D341Med (cell line): ENCODE measurements around the gene STARD3.

Source experiments
- DNase-seq: peaks from one replicate; pipeline ENCODE4 v3.0.0; 2012; ENCODE audit warnings: low spot score

Gene STARD3

GRCh38 chr17:39672522-39673334, 35.8 kb downstream of the STARD3 start:
- no peak for DNase-seq

- DNase-seq, result no peak
These were observed 36.6 kb downstream of the STARD3 start for GRCh38 chr17:39673335-39674081.

DNA sequence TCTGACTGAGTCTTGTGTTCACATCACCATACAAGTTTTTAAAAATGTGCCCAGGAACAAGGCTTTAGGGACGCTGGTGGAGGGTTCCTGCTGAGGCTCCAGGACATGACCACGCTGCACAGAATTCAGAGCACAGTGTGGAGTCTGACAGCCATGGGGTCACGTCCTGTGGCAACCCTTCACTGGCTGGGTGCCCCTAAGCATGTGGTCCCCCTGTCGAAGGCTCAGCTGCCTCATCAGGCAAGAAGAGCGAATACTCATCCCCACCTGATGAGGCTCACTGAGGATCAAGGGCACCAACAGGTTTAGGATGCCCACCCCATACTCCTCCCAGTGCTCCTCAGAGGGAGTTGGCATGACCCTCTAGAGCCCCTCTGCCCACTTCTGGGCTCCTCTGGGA, 37.2 kb downstream of the STARD3 start:
- DNase-seq, result no peak

- DNase-seq, result peak; percentile 95
These were observed 37.9 kb downstream of the STARD3 start for GRCh38 chr17:39674702-39675389.

- DNase-seq, result no peak
These were observed 38.6 kb downstream of the STARD3 start for GRCh38 chr17:39675390-39676082.

DNA sequence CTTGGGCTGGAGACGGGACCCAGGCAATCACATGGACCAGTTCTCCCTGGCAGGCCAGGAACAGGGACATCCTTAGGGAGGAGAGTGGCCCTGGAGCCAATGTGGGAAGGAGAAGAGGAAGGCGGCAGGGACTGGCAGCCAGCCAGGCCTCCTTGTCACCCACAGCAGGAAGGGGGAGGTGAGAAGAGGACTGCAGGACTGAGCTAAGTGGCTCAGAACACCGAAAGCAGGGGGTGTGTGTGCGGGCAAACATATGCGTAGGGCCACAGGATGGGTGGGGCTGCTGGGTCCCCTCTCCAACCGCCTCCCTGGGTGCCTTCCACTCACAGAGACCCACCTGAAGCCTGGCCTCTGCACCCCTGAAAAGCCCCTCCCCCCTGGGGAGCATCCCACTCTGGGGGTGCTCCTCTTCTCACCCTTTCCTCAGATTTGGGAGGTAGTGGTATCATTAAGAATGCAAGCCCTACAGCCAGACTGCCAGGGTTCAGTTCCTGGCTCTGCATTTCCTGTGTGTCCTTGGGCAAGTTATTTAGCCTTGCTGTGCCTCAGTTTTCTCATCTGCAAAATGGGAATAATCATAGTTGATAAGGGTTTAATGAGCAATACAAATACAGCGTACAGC, 39.4 kb downstream of the STARD3 start:
- DNase-seq, result peak; percentile 74

DNA sequence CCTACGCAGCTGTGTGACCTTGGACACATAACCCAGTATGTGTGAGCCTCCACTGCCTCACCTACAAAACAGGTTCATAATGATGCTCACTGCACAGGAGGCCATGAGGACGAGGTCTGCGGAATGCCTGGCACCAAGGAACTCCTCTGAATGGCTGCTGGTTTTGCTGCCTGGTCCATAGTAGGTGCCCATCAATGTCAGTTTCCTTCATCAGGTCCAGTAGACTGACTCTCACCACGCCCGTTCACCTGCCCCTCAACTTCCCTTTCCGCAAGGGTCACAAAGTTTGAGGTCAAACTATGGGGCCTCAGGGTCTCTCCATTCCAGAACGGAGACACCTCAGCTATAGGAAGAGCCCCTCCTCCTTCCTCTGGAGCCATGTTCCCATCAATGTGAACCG, 40.1 kb downstream of the STARD3 start:
- DNase-seq, result no peak

DNA sequence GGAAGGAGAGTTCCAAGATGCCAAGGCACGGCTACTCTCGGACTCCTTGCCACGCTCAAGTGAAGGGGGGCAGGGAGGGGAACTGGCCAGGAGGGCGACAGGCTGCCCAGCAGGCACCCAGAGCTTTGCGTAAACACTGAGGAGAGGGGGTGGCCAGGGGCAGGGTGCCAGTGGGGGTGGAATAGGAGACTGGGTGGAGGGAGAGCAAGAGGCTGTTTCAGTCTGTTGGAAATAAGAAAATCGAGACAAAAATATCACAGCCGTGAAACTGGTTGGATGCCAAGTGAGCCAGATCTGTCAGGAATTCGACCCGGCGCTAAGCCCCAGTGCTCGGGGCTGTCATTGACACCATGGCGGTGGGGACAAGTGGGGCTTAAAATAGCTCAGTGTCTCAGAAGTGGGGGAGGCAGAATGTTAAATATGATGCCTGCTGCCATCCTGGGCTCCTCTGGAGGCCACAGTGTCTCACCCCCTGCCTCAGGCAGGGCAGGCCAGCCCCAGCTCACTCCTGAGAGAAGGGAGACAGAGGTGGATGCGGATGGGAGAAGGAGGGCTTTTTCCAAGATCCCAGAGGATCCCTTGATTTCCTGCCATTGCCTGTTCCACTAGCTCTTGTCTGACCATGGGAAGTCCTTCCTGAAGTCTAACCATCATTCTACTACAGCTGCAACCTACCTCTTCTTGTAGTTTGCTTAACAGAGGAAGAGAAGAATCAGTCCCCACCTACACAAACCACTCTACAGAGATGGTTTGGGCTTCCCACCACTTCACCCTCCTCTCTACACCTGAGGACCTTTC, 40.8 kb downstream of the STARD3 start:
- no peak for DNase-seq

- no peak for DNase-seq
These were observed 41.6 kb downstream of the STARD3 start for GRCh38 chr17:39678340-39679116.

DNA sequence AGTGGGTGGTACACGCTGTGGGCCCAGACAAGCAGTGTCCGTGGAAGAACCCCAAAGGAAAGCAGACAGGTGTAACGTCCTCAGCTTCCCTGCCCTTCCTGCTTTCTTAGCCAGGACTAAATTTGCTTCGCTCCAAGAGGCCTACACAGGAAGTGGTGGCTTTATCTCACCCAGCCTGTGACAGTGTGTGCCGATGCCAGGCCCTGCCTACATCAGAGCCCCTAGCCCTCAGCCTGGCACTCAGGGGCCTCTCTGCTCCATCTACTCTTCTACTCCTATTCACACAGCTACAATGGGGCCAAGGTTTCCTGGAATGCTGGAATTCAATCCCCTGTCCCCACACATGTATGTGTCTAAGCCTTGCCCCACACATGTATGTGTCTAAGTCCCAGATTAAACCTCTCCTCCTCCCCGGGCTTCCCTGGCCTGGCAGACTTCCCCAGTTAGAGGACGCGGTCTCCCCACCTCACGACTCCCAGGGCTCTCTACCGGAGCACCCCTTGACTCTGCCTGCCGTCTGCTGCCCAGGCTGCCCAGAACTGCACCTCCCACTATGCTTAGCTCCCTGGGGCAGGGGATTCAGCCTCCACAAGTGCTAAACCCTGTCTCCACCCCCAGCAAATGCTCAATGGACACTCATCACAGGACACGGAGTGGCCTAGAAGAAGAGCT, 42.7 kb downstream of the STARD3 start:
- DNase-seq, result no peak

DNA sequence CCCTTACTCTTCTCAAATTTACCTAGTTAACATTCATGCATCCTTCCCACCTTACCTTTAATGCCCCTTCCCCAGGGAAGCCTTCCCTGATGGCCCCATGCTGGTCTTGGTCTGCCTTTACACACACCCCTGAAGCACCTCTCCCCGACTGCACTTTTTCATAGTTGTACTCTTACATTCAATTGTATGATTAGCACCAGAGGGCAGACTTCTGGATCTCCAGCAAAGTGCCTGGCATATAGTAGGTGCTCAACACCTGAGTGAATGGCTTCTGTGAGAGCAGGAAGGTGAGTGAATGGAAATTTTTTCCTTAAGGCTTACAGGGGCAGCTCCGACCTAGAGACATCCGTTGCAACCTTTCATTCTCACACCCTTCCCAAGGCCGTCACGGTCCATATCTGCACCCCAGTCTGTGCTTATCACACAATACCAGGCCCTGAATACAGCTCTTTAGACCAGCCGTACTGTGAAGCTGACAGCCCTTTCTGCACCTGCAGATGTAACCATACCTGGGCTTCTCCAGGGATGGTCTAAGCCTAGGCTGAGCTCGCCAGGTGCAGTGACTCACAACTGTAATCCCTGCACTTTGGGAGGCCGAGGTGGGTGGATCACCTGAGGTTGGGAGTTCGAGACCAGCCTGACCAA, 46.5 kb downstream of the STARD3 start:
- DNase-seq, result no peak

GRCh38 chr17:39684369-39685192, 47.6 kb downstream of the STARD3 start:
- no peak for DNase-seq

DNA sequence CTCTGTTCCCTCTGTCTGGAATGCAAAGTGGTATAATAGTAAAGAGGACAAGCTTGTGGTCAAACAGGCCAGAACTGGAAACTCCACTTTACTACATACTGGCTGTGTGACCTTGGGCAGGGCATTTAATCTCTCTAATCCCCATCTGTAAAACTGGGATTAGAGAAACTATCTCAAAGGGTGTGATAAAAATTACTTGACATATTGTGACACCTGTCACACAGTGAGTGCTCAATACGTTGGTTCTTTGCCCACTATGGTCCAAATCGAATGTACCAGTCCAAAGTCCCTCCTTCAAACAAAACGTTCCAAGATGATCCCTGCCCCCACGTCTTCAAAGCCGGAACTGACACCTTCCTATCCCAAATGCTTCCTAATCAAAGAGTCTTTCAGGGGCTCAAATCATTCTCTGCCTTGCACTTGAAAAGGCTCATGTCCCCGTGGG, 50.2 kb downstream of the STARD3 start:
- no peak for DNase-seq

- DNase-seq, result peak; percentile 96
These were observed 50.9 kb downstream of the STARD3 start, which contains the start of gene PGAP3 for GRCh38 chr17:39687546-39688474. Gene PGAP3 (minus strand): TSS chr17:39688057. CDS start chr17:39688014, 43 bp downstream.

DNA sequence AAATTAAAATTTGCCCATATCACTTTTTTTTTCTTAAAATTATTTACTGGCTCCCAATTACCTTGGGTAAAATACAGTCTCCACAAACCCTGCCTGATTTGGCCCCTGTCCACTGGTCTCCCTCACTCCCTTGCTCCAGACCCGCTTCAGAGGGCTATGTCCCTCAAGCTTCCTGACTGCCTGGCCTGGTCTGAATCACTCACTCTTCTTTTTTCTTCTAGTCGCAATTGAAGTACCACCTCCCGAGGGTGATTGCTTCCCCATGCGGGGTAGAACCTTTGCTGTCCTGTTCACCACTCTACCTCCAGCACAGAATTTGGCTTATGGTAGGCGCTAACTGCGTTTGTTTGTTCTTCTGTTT, 51.5 kb downstream of the STARD3 start:
- DNase-seq, result no peak

GRCh38 chr17:39688945-39689344, 52.0 kb downstream of the STARD3 start:
- no peak for DNase-seq

DNA sequence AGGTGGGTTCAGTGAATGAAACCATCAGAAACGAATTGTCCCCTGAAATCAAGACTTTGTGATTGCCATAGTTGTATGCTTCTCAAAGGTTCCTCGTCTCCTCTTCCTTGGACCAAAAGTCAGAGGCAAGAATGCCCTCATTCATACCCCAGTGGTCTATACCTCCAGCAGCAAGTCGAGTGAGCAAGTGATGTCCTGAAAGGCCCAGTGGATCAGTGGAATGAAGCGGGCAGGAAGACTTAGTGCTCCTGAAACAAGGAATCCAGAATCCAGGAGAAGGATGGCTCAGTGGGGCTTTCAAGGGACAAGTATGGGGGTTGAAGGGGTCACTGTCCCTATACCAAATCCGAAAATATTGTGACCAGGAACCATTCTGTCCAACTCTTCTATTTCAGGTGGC, 57.6 kb downstream of the STARD3 start:
- DNase-seq, result no peak
